ENCODE results near the gene TXNDC11.

TXNDC11 gene

GRCh38 chr16:11748404-11749254 lies 6.0 kb upstream of the TXNDC11 start:
- peak in 1 of 5 experiments; percentile 61 for DNase-seq

GRCh38 chr16:11747949-11748403 lies 5.3 kb upstream of the TXNDC11 start:
- DNase-seq: no peak

- no peak for DNase-seq
These were observed 1.4 kb upstream of the TXNDC11 start for GRCh38 chr16:11744075-11744470.

GRCh38 chr16:11743308-11744074 lies 834 bp upstream of the TXNDC11 start:
- peak in 2 of 5 experiments; percentile 25 to 59 for DNase-seq

- peak in 3 of 5 experiments; percentile 22 to 62 (median 28) for DNase-seq
These were observed 543 bp downstream of the TXNDC11 start for GRCh38 chr16:11742093-11742535.

- DNase-seq: no peak
These were observed 2.1 kb downstream of the TXNDC11 start for GRCh38 chr16:11740567-11740966.

- DNase-seq: peak in 1 of 5 experiments; percentile 70
These were observed 3.7 kb downstream of the TXNDC11 start for GRCh38 chr16:11738742-11739544.

GRCh38 chr16:11737713-11738112 lies 4.9 kb downstream of the TXNDC11 start:
- no peak for DNase-seq

GRCh38 chr16:11736903-11737302 lies 5.8 kb downstream of the TXNDC11 start:
- no peak for DNase-seq

GRCh38 chr16:11735787-11736186 lies 6.9 kb downstream of the TXNDC11 start:
- no peak for DNase-seq

- DNase-seq: no peak
These were observed 8.0 kb downstream of the TXNDC11 start for GRCh38 chr16:11734653-11735043.

- peak in 1 of 5 experiments; percentile 65 for DNase-seq
These were observed 8.5 kb downstream of the TXNDC11 start for GRCh38 chr16:11734025-11734652.

- DNase-seq: no peak
These were observed 11.4 kb downstream of the TXNDC11 start for GRCh38 chr16:11731222-11731621.

GRCh38 chr16:11729787-11730186 lies 12.9 kb downstream of the TXNDC11 start:
- peak in 1 of 5 experiments; percentile 53 for DNase-seq

- DNase-seq: peak in 1 of 5 experiments; percentile 87
These were observed 14.7 kb downstream of the TXNDC11 start for GRCh38 chr16:11727796-11728543.

GRCh38 chr16:11726008-11726407 lies 16.6 kb downstream of the TXNDC11 start:
- DNase-seq: no peak

GRCh38 chr16:11725457-11725856 lies 17.2 kb downstream of the TXNDC11 start:
- no peak for DNase-seq

GRCh38 chr16:11722468-11722808 lies 20.2 kb downstream of the TXNDC11 start:
- DNase-seq: no peak

GRCh38 chr16:11721781-11722467 lies 20.7 kb downstream of the TXNDC11 start:
- no peak for DNase-seq

GRCh38 chr16:11719762-11720161 lies 22.9 kb downstream of the TXNDC11 start:
- DNase-seq: no peak

- no peak for DNase-seq
These were observed 23.5 kb downstream of the TXNDC11 start for GRCh38 chr16:11719171-11719570.
